ENCODE results near the gene TMEM185A.
"Not testable (repeated sequence)": the region's sequence is repeated elsewhere in the genome, so short reads cannot be mapped to it uniquely, and the experiment has no call there.

TMEM185A gene

GRCh38 chrX:149638860-149639259 is 7.3 kb upstream of the TMEM185A start:
- Mint-ChIP-seq H3K27ac (no peak overlapping the region), H3K9me3 (ENCODE audit: low read depth) (no peaks in the 10 kb centered on the region), H3K36me3 (no peaks in the 10 kb centered on the region), H3K27me3 (peaks cover 1% of the 10 kb centered on the region), H3K4me3 (no peak overlapping the region), H3K4me1 (ENCODE audit: low read depth) (peaks cover 4% of the 10 kb centered on the region)

- Mint-ChIP-seq H3K4me3 (no peak overlapping the region), H3K27me3 (no peaks in the 10 kb centered on the region), H3K36me3 (no peaks in the 10 kb centered on the region), H3K9me3 (ENCODE audit: low read depth) (no peaks in the 10 kb centered on the region), H3K27ac (no peak overlapping the region), H3K4me1 (ENCODE audit: low read depth) (peaks cover 27% of the 10 kb centered on the region)
Observed at GRCh38 chrX:149633511-149633910, 1.9 kb upstream of the TMEM185A start.

GRCh38 chrX:149630681-149631233 is 835 bp downstream of the TMEM185A start:
- Mint-ChIP-seq H3K4me1 (ENCODE audit: low read depth) (peaks cover 44% of the 10 kb centered on the region), H3K4me3 (peak overlapping the region; percentile 95), H3K36me3 (no peaks in the 10 kb centered on the region), H3K27ac (peak overlapping the region; percentile 81), H3K9me3 (ENCODE audit: low read depth) (no peaks in the 10 kb centered on the region), H3K27me3 (no peaks in the 10 kb centered on the region)

GRCh38 chrX:149629730-149630387 is 1.7 kb downstream of the TMEM185A start:
- Mint-ChIP-seq H3K27ac (peak overlapping the region; percentile 51), H3K9me3 (ENCODE audit: low read depth) (no peaks in the 10 kb centered on the region), H3K4me3 (peak overlapping the region; percentile 95), H3K4me1 (ENCODE audit: low read depth) (peaks cover 52% of the 10 kb centered on the region), H3K27me3 (no peaks in the 10 kb centered on the region), H3K36me3 (no peaks in the 10 kb centered on the region)

- Mint-ChIP-seq H3K27ac (peak overlapping the region; percentile 5), H3K9me3 (ENCODE audit: low read depth) (no peaks in the 10 kb centered on the region), H3K4me1 (ENCODE audit: low read depth) (peaks cover 60% of the 10 kb centered on the region), H3K27me3 (no peaks in the 10 kb centered on the region), H3K4me3 (peak overlapping the region; percentile 25), H3K36me3 (no peaks in the 10 kb centered on the region)
Observed at GRCh38 chrX:149628768-149629167, 2.8 kb downstream of the TMEM185A start.

GRCh38 chrX:149628280-149628679 is 3.3 kb downstream of the TMEM185A start:
- Mint-ChIP-seq H3K27me3 (no peaks in the 10 kb centered on the region), H3K36me3 (no peaks in the 10 kb centered on the region), H3K4me3 (no peak overlapping the region), H3K27ac (no peak overlapping the region), H3K4me1 (ENCODE audit: low read depth) (peaks cover 62% of the 10 kb centered on the region), H3K9me3 (ENCODE audit: low read depth) (no peaks in the 10 kb centered on the region)

- H3K36me3 Mint-ChIP-seq; H3K4me3 Mint-ChIP-seq; H3K27ac Mint-ChIP-seq; H3K27me3 Mint-ChIP-seq; H3K9me3 Mint-ChIP-seq (ENCODE audit: low read depth): not testable (repeated sequence)
- H3K4me1 Mint-ChIP-seq (ENCODE audit: low read depth): peaks cover 60% of the 10 kb centered on the region
Observed at GRCh38 chrX:149626829-149627228, 4.8 kb downstream of the TMEM185A start.

GRCh38 chrX:149619662-149620061 is 11.9 kb downstream of the TMEM185A start:
- H3K4me1 Mint-ChIP-seq (ENCODE audit: low read depth): peaks cover 24% of the 10 kb centered on the region
- not testable (repeated sequence) for H3K36me3 Mint-ChIP-seq; H3K9me3 Mint-ChIP-seq (ENCODE audit: low read depth); H3K4me3 Mint-ChIP-seq; H3K27ac Mint-ChIP-seq; H3K27me3 Mint-ChIP-seq

- Mint-ChIP-seq H3K27me3 (no peaks in the 10 kb centered on the region), H3K9me3 (ENCODE audit: low read depth) (no peaks in the 10 kb centered on the region), H3K4me3 (no peak overlapping the region), H3K27ac (no peak overlapping the region), H3K4me1 (ENCODE audit: low read depth) (peaks cover 23% of the 10 kb centered on the region), H3K36me3 (no peaks in the 10 kb centered on the region)
Observed at GRCh38 chrX:149618871-149619270, 12.7 kb downstream of the TMEM185A start.

- no peaks in the 10 kb centered on the region for H3K9me3 Mint-ChIP-seq (ENCODE audit: low read depth)
- no peaks in the 10 kb centered on the region for H3K36me3 Mint-ChIP-seq
- H3K27ac Mint-ChIP-seq: peak overlapping the region; percentile 34
- peaks cover 23% of the 10 kb centered on the region for H3K4me1 Mint-ChIP-seq (ENCODE audit: low read depth)
- no peaks in the 10 kb centered on the region for H3K27me3 Mint-ChIP-seq
- no peak overlapping the region for H3K4me3 Mint-ChIP-seq
Observed at GRCh38 chrX:149611623-149612175, 19.9 kb downstream of the TMEM185A start.

GRCh38 chrX:149610511-149610910 is 21.1 kb downstream of the TMEM185A start:
- H3K4me3 Mint-ChIP-seq: no peak overlapping the region
- no peaks in the 10 kb centered on the region for H3K36me3 Mint-ChIP-seq
- H3K4me1 Mint-ChIP-seq (ENCODE audit: low read depth): peaks cover 20% of the 10 kb centered on the region
- no peaks in the 10 kb centered on the region for H3K27me3 Mint-ChIP-seq
- H3K27ac Mint-ChIP-seq: no peak overlapping the region
- no peaks in the 10 kb centered on the region for H3K9me3 Mint-ChIP-seq (ENCODE audit: low read depth)

- H3K27ac Mint-ChIP-seq: no peak overlapping the region
- no peaks in the 10 kb centered on the region for H3K9me3 Mint-ChIP-seq (ENCODE audit: low read depth)
Observed at GRCh38 chrX:149607699-149608098, 23.9 kb downstream of the TMEM185A start.

GRCh38 chrX:149605248-149605885 is 26.2 kb downstream of the TMEM185A start:
- H3K4me3 Mint-ChIP-seq; H3K4me1 Mint-ChIP-seq (ENCODE audit: low read depth); H3K27ac Mint-ChIP-seq; H3K27me3 Mint-ChIP-seq; H3K36me3 Mint-ChIP-seq; H3K9me3 Mint-ChIP-seq (ENCODE audit: low read depth): not testable (repeated sequence)

More at GRCh38 chrX:149607699-149608098, 23.9 kb downstream of the TMEM185A start:
- Mint-ChIP-seq H3K36me3 (no peaks in the 10 kb centered on the region), H3K27me3 (no peaks in the 10 kb centered on the region), H3K4me1 (ENCODE audit: low read depth) (peaks cover 7% of the 10 kb centered on the region), H3K4me3 (no peak overlapping the region)

GRCh38 chrX:149598603-149599002 is 33.0 kb downstream of the TMEM185A start:
- not testable (repeated sequence) for H3K4me1 Mint-ChIP-seq (ENCODE audit: low read depth); H3K36me3 Mint-ChIP-seq; H3K27me3 Mint-ChIP-seq; H3K27ac Mint-ChIP-seq; H3K4me3 Mint-ChIP-seq; H3K9me3 Mint-ChIP-seq (ENCODE audit: low read depth)

GRCh38 chrX:149595943-149596342 is 35.6 kb downstream of the TMEM185A start:
- H3K4me1 Mint-ChIP-seq (ENCODE audit: low read depth); H3K9me3 Mint-ChIP-seq (ENCODE audit: low read depth); H3K27me3 Mint-ChIP-seq; H3K4me3 Mint-ChIP-seq; H3K36me3 Mint-ChIP-seq; H3K27ac Mint-ChIP-seq: not testable (repeated sequence)

Measured in activated naive CD8-positive, alpha-beta T cell (primary cell).